Measurements from ENCODE around the gene GRK5. TPM values are rescaled to one million over a fixed set of nuclear protein-coding genes. Genes with fewer than 3 reads are reported as not detected.

GRK5 gene
- total RNA-seq, 4 donors from 2014 or later = 9.2 to 27.3 (median 15.0) TPM

DNA sequence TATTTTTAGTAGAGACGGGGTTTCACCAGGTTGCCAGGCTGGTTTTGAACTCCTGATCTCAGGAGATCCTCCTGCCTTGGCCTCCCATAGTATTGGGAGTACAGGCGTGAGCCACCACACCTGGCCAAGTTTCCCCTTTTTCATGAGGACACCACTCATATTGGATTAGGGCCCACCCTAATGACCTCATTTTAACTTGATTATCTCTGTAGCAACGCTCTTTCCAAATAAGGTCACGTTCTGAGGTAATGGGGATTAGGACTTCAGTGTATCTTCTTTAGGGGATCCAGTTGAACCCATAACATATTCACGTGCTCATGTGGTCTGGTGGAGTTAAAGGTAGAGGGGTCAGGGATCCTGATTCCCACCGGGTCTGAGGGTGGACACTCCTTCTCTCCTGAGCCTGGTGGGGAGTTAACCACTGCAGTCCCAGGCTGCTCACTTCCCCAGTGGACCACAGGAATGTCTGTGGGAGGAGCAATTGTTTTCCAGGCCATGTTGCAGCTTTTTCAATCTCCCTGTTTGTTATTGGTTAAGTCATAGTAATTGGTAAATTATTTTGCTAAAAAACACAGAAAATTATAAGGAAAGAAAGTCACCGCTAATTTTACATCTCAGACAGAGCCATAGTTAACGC lies 130.5 kb downstream of the GRK5 start:
- intact Hi-C loops (cut with DNase I) = no loop called here
- Histone ChIP-seq H3K27me3 (no peaks in the 10 kb centered on the region), H3K4me1 (peaks cover 16 to 49% of the 10 kb centered on the region in 2 donors), H3K27ac (no peak overlapping the region), H3K36me3 (no peaks in the 10 kb centered on the region), H3K4me3 (replicated peaks in 1 of 3) (no peak overlapping the region), H3K9me3 (no peaks in the 10 kb centered on the region)
- no peak for TF ChIP-seq POLR2A (IDR thresholded peaks at IDR 0.05)
- WGBS, 2 donors = 84 to 90% methylated on average over 8 of the region's 8 CpGs
- no peak for DNase-seq

DNA sequence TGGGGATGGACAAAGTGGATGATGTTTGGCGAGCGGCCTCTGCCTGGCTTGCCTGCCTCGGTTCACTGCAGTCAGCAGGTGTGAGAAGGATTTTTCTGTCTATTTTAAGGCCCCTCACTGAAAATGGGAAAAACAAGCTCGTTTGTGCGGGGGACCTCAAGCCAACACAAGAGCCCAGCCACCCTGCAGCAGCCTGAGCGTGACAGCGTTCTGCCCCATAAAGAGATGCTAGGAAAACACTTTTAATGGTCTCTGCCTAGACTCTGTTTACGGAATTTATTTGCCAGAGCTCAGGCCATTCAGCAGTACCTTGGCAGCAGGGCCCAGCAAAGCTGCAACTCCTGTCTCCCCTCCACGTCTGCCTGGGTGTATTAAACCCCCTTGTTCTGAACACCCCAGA lies 131.7 kb downstream of the GRK5 start:
- Histone ChIP-seq H3K4me3 (replicated peaks in 1 of 3) (no peak overlapping the region), H3K27me3 (no peaks in the 10 kb centered on the region), H3K4me1 (peaks cover 16 to 38% of the 10 kb centered on the region in 2 donors), H3K27ac (peak overlapping the region in 2 of 3 donors; percentile 37 to 44), H3K9me3 (no peaks in the 10 kb centered on the region), H3K36me3 (no peaks in the 10 kb centered on the region)
- 84 to 94% methylated on average over 9 of the region's 9 CpGs for WGBS, 2 donors
- intact Hi-C loops (cut with DNase I) = no loop called here
- DNase-seq = no peak
- TF ChIP-seq CTCF (IDR thresholded peaks at IDR 0.05) = no peak
- no peak for TF ChIP-seq POLR2A (IDR thresholded peaks at IDR 0.05)

- no peak for TF ChIP-seq CTCF (IDR thresholded peaks at IDR 0.05)
- no peak for TF ChIP-seq POLR2A (IDR thresholded peaks at IDR 0.05)
- intact Hi-C loops (cut with DNase I) = no loop called here
- no peaks in the 10 kb centered on the region for H3K9me3 ChIP-seq
- H3K4me3 ChIP-seq (replicated peaks in 1 of 3) = no peak overlapping the region
- no peaks in the 10 kb centered on the region for H3K27me3 ChIP-seq
- H3K36me3 ChIP-seq = no peaks in the 10 kb centered on the region
- peak overlapping the region in 1 of 3 donors; percentile 26 for H3K27ac ChIP-seq
- peaks cover 6 to 26% of the 10 kb centered on the region in 2 donors for H3K4me1 ChIP-seq
- WGBS, 2 donors = 93 to 95% methylated on average over 10 of the region's 10 CpGs
- DNase-seq = no peak
Observed at GRCh38 chr10:119340893-119341458, 133.6 kb downstream of the GRK5 start.

GRCh38 chr10:119341459-119342301 lies 134.3 kb downstream of the GRK5 start:
- WGBS, 2 donors = 79 to 80% methylated on average over 13 to 15 of the region's 15 CpGs
- no peaks in the 10 kb centered on the region for H3K27me3 ChIP-seq
- no peaks in the 10 kb centered on the region for H3K9me3 ChIP-seq
- H3K4me3 ChIP-seq (replicated peaks in 1 of 3) = no peak overlapping the region
- H3K36me3 ChIP-seq = no peaks in the 10 kb centered on the region
- DNase-seq = no peak
- intact Hi-C loops (cut with DNase I) = no loop called here
- no peak for TF ChIP-seq CTCF (IDR thresholded peaks at IDR 0.05)
- no peak for TF ChIP-seq POLR2A (IDR thresholded peaks at IDR 0.05)
- peak overlapping the region in 1 of 3 donors; percentile 26 for H3K27ac ChIP-seq
- peaks cover 11 to 33% of the 10 kb centered on the region in 2 donors for H3K4me1 ChIP-seq

- no peak overlapping the region for H3K27ac ChIP-seq
- H3K9me3 ChIP-seq = no peaks in the 10 kb centered on the region
- intact Hi-C loops (cut with DNase I) = no loop called here
- H3K36me3 ChIP-seq = no peaks in the 10 kb centered on the region
- peaks cover 14 to 33% of the 10 kb centered on the region in 2 donors for H3K4me1 ChIP-seq
- no peak overlapping the region for H3K4me3 ChIP-seq (replicated peaks in 1 of 3)
- no peak for DNase-seq
- WGBS, 2 donors = 92 to 95% methylated on average over 9 of the region's 9 CpGs
- H3K27me3 ChIP-seq = no peaks in the 10 kb centered on the region
- no peak for TF ChIP-seq POLR2A (IDR thresholded peaks at IDR 0.05)
- TF ChIP-seq CTCF (IDR thresholded peaks at IDR 0.05) = no peak
Observed at GRCh38 chr10:119342335-119342734, 135.0 kb downstream of the GRK5 start.

Data from thyroid gland (tissue), 4 donors.